Fibroblast of lung (primary cell): ENCODE data around the gene ZNF396. TPM values are rescaled to one million over a fixed set of nuclear protein-coding genes. Genes with fewer than 3 reads are reported as not detected.

ENCODE experiments used
- DNase-seq, 2 donors: peaks; one replicate each; pipeline versions ENCODE4 v3.0.0 to v3.0.0-alpha.2; 2010; ENCODE audit warnings: low read depth in 2 of 2
- H2AFZ ChIP-seq: 2 replicates; pipeline ENCODE4 v1.5.1; 2012; ENCODE audit warnings: low read length, control low read depth, inconsistent platforms
- H3K27ac ChIP-seq: 2 replicates; pipeline ENCODE4 v1.5.1; 2011; ENCODE audit warnings: low read length, control low read depth; ENCODE audit not compliant: insufficient read depth
- H3K27me3 ChIP-seq: 2 replicates; pipeline ENCODE4 v1.5.1; 2011; ENCODE audit warnings: mild to moderate bottlenecking, low read length; ENCODE audit not compliant: control insufficient read depth, insufficient read depth
- H3K36me3 ChIP-seq: 2 replicates; pipeline ENCODE4 v1.5.1; 2011; ENCODE audit warnings: low read length; ENCODE audit not compliant: control insufficient read depth, insufficient read depth
- H3K4me1 ChIP-seq: 2 replicates; pipeline ENCODE4 v1.5.1; 2011; ENCODE audit warnings: low read length; ENCODE audit not compliant: control insufficient read depth, insufficient read depth; ENCODE audit errors: extremely low read depth
- H3K4me2 ChIP-seq: 2 replicates; pipeline ENCODE4 v1.5.1; 2011; ENCODE audit warnings: low read length, control low read depth; ENCODE audit not compliant: insufficient read depth; ENCODE audit errors: extremely low read depth
- H3K4me3 ChIP-seq, 4 experiments: fragments of 200-600 bp in 1 of 4; sonication (generic) in 1 of 4; replicated peaks in 1 of 4; 2 replicates each; pipeline ENCODE4 v1.5.1; 2011 to 2016; ENCODE audit warnings: low read length in 4 of 4, low read depth in 3 of 4, mild to moderate bottlenecking in 3 of 4, control low read depth in 2 of 4, inconsistent platforms in 1 of 4, mixed read lengths in 1 of 4; ENCODE audit not compliant: insufficient read depth in 1 of 4; ENCODE audit errors: control extremely low read depth in 1 of 4
- H3K79me2 ChIP-seq: 2 replicates; pipeline ENCODE4 v1.5.1; 2012; ENCODE audit warnings: mild to moderate bottlenecking, low read length, inconsistent platforms; ENCODE audit not compliant: control insufficient read depth, insufficient read depth
- H3K9ac ChIP-seq: 2 replicates; pipeline ENCODE4 v1.5.1; 2011; ENCODE audit warnings: mild to moderate bottlenecking, low read length, control low read depth; ENCODE audit not compliant: insufficient read depth
- H3K9me3 ChIP-seq: 2 replicates; pipeline ENCODE4 v1.5.1; 2012; ENCODE audit warnings: low read depth, low read length; ENCODE audit not compliant: control insufficient read depth, insufficient read depth
- H4K20me1 ChIP-seq: 2 replicates; pipeline ENCODE4 v1.5.1; 2011; ENCODE audit warnings: low read length; ENCODE audit not compliant: control insufficient read depth, insufficient read depth; ENCODE audit errors: extremely low read depth
- CTCF ChIP-seq, 2 donors: IDR thresholded peaks in 1 of 2; conservative IDR thresholded peaks in 1 of 2; 1 replicate in 1 of 2; 2 replicates in 1 of 2; pipeline ENCODE4 v1.5.1; 2011 to 2012; ENCODE audit warnings: low read length in 2 of 2, control low read depth in 1 of 2, inconsistent platforms in 1 of 2, low read depth in 1 of 2, mild to moderate bottlenecking in 1 of 2
- EZH2 ChIP-seq: IDR thresholded peaks from 2 replicates; pipeline ENCODE4 v1.5.1; 2012; ENCODE audit warnings: low read length, control low read depth, mild to moderate bottlenecking; ENCODE audit errors: missing control alignments
- polyA plus RNA-seq, 2 donors: library from polyadenylated mRNA; depleted of rRNA in 1 of 2; stranded (reverse) in 1 of 2; unstranded in 1 of 2; fragments of >200 nt; gene quantifications; 2 replicates each; pipeline ENCODE4 v1.2.1, GENCODE V29; 2011 to 2012; ENCODE audit warnings: missing spikeins in 1 of 2
- total RNA-seq: library from RNA; depleted of rRNA; stranded (reverse); fragments of >200 nt; gene quantifications from 2 replicates; pipeline ENCODE4 v1.2.1, GENCODE V29; 2014

The ZNF396 gene
- total and polyA plus RNA-seq, 2 donors (not counting 1 experiment from before 2014, with no cell fraction given): 1.7 to 5.0 TPM

- H3K79me2 ChIP-seq: no peaks in the 10 kb centered on the region
- no peak overlapping the region for H3K27ac ChIP-seq
- no peak overlapping the region for H3K4me2 ChIP-seq
- no peak for TF ChIP-seq CTCF (conservative IDR thresholded peaks at IDR 0.05 in 1 of 2, IDR thresholded peaks at IDR 0.05 in 1 of 2; ENCODE audit: low read depth in 1 of 2, low read length in 2 of 2)
- no peak for TF ChIP-seq EZH2
- H4K20me1 ChIP-seq: no peaks in the 10 kb centered on the region
- no peaks in the 10 kb centered on the region for H3K4me1 ChIP-seq
- H3K9ac ChIP-seq: no peak overlapping the region
- no peaks in the 10 kb centered on the region for H3K27me3 ChIP-seq
- no peaks in the 10 kb centered on the region for H3K9me3 ChIP-seq
- no peaks in the 10 kb centered on the region for H3K36me3 ChIP-seq
- H3K4me3 ChIP-seq: no peak overlapping the region
- no peak for DNase-seq
- H2AFZ ChIP-seq: no peak overlapping the region
These were observed 24.4 kb downstream of the ZNF396 start for GRCh38 chr18:35352778-35353177.

GRCh38 chr18:35352283-35352682 is 24.9 kb downstream of the ZNF396 start:
- TF ChIP-seq EZH2 (no peak), CTCF (conservative IDR thresholded peaks at IDR 0.05 in 1 of 2, IDR thresholded peaks at IDR 0.05 in 1 of 2; ENCODE audit: low read depth in 1 of 2, low read length in 2 of 2) (no peak)
- no peak overlapping the region for H3K9ac ChIP-seq
- no peaks in the 10 kb centered on the region for H3K79me2 ChIP-seq
- no peaks in the 10 kb centered on the region for H3K36me3 ChIP-seq
- no peak overlapping the region for H3K4me2 ChIP-seq
- H4K20me1 ChIP-seq: no peaks in the 10 kb centered on the region
- H3K27me3 ChIP-seq: no peaks in the 10 kb centered on the region
- no peak overlapping the region for H2AFZ ChIP-seq
- DNase-seq: no peak
- no peaks in the 10 kb centered on the region for H3K9me3 ChIP-seq
- H3K27ac ChIP-seq: no peak overlapping the region
- H3K4me1 ChIP-seq: no peaks in the 10 kb centered on the region
- no peak overlapping the region for H3K4me3 ChIP-seq

- Histone ChIP-seq H3K4me1 (no peaks in the 10 kb centered on the region), H4K20me1 (peaks cover 7% of the 10 kb centered on the region), H3K27ac (no peak overlapping the region), H3K9ac (no peak overlapping the region), H3K27me3 (no peaks in the 10 kb centered on the region), H3K9me3 (no peaks in the 10 kb centered on the region), H2AFZ (no peak overlapping the region), H3K79me2 (peaks cover 11% of the 10 kb centered on the region), H3K36me3 (no peaks in the 10 kb centered on the region), H3K4me3 (no peak overlapping the region), H3K4me2 (no peak overlapping the region)
- no peak for DNase-seq
- TF ChIP-seq EZH2: no peak
- no peak for TF ChIP-seq CTCF (conservative IDR thresholded peaks at IDR 0.05 in 1 of 2, IDR thresholded peaks at IDR 0.05 in 1 of 2; ENCODE audit: low read depth in 1 of 2, low read length in 2 of 2)
These were observed 29.1 kb downstream of the ZNF396 start for GRCh38 chr18:35348001-35348400.
